Ovary (tissue), 9 donors: Measurements from ENCODE around the gene TP53TG5. TPM values are rescaled to one million over a fixed set of nuclear protein-coding genes. Genes with fewer than 3 reads are reported as not detected.

Experiments
- DNase-seq, 5 donors: peaks; one replicate each; pipeline ENCODE4 v3.0.0-alpha.2; 2019 to 2020
- H3K27ac ChIP-seq, 2 donors: fragments of 200-600 bp; one replicate each; pipeline versions ENCODE4 v1.5.1 to v1.8.0; 2019 to 2022
- H3K27me3 ChIP-seq: fragments of 200-600 bp; one replicate; pipeline ENCODE4 v1.8.0; 2022
- H3K36me3 ChIP-seq: fragments of 200-600 bp; sonication (generic); one replicate; pipeline ENCODE4 v1.5.1; 2019
- H3K4me1 ChIP-seq: one replicate; pipeline ENCODE4 v1.8.1; 2013; ENCODE audit warnings: mild to moderate bottlenecking, moderate library complexity; ENCODE audit not compliant: insufficient read depth
- H3K4me3 ChIP-seq: fragments of 200-600 bp; sonication (generic); one replicate; pipeline ENCODE4 v1.5.1; 2017
- H3K9me3 ChIP-seq, 2 donors: fragments of 200-600 bp in 1 of 2; sonication (generic) in 1 of 2; one replicate each; pipeline versions ENCODE4 v1.5.1 to v1.8.1; 2013 to 2019; ENCODE audit warnings: mild to moderate bottlenecking in 1 of 2, moderate library complexity in 1 of 2
- EP300 ChIP-seq: sonication (generic); formaldehyde crosslinking; IDR thresholded peaks from one replicate; pipeline ENCODE4 v1.6.1; 2017; ENCODE audit warnings: antibody characterized with exemption
- POLR2A ChIP-seq: fragments of 450-650 bp; IDR thresholded peaks from one replicate; pipeline ENCODE4 v1.6.1; 2017; ENCODE audit warnings: antibody characterized with exemption, mild to moderate bottlenecking, moderate library complexity
- WGBS, 3 donors: extraction: QIAGEN DNeasy Blood & Tissue Kit in 1 of 3; methylation state at CpG; one replicate each; pipeline versions ENCODE4 v1.1.5 to v1.1.7; 2013 to 2017; 5-methylcytosine and 5-hydroxymethylcytosine counted together
- intact Hi-C, 4 donors: fragments of 100-400 bp; cut with DNase I; formaldehyde crosslinking; loops; one replicate each; pipeline versions ENCODE4 v1.11.0 to v1.15.1; 2022 to 2023
- polyA plus RNA-seq, 2 donors: library from polyadenylated mRNA; stranded (reverse); fragments of 200-250 nt in 1 of 2; fragments of 350-450 nt in 1 of 2; fragmentation: Illumina TruSeq in 1 of 2; extraction: RNeasy Lipid Tissue Mini Kit (QIAGEN cat#74804) in 1 of 2; gene quantifications; one replicate each; pipeline ENCODE4 v1.2.3, GENCODE V29; 2013 to 2014
- total RNA-seq, 7 donors: library from RNA; depleted of rRNA in 2 of 7; stranded (reverse); fragments of >200 nt in 2 of 7; fragmentation: NEBNext Ultra II Directional in 3 of 7; extraction: Animal tissue kit (Norgen Biotek cat#: 25700) in 3 of 7; gene quantifications; one replicate each; pipeline versions ENCODE4 v1.1.0 to v1.2.4, GENCODE V29; 2016 to 2023
- TF ChIP-seq, protein P1 (sequence below), 3 donors: fragments of 450-650 bp in 2 of 3; fragments of 200-600 bp in 1 of 3; IDR thresholded peaks; one replicate each; pipeline versions ENCODE4 v1.5.1 to v1.8.0; 2016 to 2022; ENCODE audit warnings: antibody characterized with exemption in 3 of 3, mild to moderate bottlenecking in 1 of 3
- donor health status: DM: no; HTN: no; CAD: no; lungs with moderate emphysema.
- donor health status: DM: no; HTN: no; CAD: no.
- donor health status: Bipolar disorder and iron deficiency.
- donor health status: DM: yes; HTN: yes; CAD: no.
- donor health status: DM: no; HTN: no; CAD: no.
- donor health status: DM: yes; HTN: yes; CAD: no.

TP53TG5 gene
- total and polyA plus RNA-seq, 9 donors = 0.02 to 0.89 (median 0.42) TPM; not detected in 6

- Histone ChIP-seq H3K27ac (no peak overlapping the region), H3K4me3 (no peak overlapping the region), H3K4me1 (peaks cover 5% of the 10 kb centered on the region), H3K27me3 (no peaks in the 10 kb centered on the region), H3K9me3 (no peaks in the 10 kb centered on the region), H3K36me3 (no peaks in the 10 kb centered on the region)
- TF ChIP-seq, protein P1, sequence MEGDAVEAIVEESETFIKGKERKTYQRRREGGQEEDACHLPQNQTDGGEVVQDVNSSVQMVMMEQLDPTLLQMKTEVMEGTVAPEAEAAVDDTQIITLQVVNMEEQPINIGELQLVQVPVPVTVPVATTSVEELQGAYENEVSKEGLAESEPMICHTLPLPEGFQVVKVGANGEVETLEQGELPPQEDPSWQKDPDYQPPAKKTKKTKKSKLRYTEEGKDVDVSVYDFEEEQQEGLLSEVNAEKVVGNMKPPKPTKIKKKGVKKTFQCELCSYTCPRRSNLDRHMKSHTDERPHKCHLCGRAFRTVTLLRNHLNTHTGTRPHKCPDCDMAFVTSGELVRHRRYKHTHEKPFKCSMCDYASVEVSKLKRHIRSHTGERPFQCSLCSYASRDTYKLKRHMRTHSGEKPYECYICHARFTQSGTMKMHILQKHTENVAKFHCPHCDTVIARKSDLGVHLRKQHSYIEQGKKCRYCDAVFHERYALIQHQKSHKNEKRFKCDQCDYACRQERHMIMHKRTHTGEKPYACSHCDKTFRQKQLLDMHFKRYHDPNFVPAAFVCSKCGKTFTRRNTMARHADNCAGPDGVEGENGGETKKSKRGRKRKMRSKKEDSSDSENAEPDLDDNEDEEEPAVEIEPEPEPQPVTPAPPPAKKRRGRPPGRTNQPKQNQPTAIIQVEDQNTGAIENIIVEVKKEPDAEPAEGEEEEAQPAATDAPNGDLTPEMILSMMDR (IDR thresholded peaks at IDR 0.05) = no peak
- TF ChIP-seq POLR2A = no peak
- TF ChIP-seq EP300 = no peak
- 82 to 90% (median 85%) methylated on average over 11 of the region's 11 CpGs for WGBS, 3 donors
- intact Hi-C loops = loop anchor here in 1 of 4 donors (10.0 kb wide), 1 partner anchor 48 kb away; no protein-coding TSS in a partner anchor
- DNase-seq = no peak
These were observed 856 bp downstream of the TP53TG5 start for GRCh38 chr20:45377269-45377668.

DNA sequence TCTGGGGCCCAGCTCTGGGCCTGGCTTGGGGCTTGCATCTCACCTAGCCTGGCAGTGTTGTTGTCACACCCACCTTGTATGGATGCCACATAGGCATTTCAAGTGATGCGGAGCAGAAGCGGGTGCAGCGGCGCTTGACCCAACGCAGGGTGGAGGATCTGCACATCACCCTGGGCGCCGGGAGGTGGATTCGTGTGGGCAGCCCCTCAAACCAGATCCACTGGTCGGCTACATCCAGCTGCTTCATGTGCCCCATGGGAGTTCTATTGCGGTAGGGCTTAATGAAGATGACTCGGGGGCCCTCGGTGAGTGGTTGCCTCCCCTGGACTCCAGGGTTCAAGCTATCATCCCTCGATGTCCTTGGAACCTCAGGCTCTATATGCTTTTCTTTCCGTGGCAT lies 3.2 kb downstream of the TP53TG5 start:
- DNase-seq = no peak
- H3K4me1 ChIP-seq = peaks cover 5% of the 10 kb centered on the region
- no peaks in the 10 kb centered on the region for H3K27me3 ChIP-seq
- TF ChIP-seq POLR2A = no peak
- no peak for TF ChIP-seq EP300
- TF ChIP-seq, protein P1 (IDR thresholded peaks at IDR 0.05) = no peak
- intact Hi-C loops = loop anchor here in 3 of 4 donors (5.0 to 10.0 kb wide), 3 partner anchors 42 to 62 kb away; partner anchors contain the start of gene PIGT (in 1 of the 3)
- no peaks in the 10 kb centered on the region for H3K9me3 ChIP-seq
- 93 to 94% (median 93%) methylated on average over 14 of the region's 14 CpGs for WGBS, 3 donors
- H3K27ac ChIP-seq = no peak overlapping the region
- no peak overlapping the region for H3K4me3 ChIP-seq
- H3K36me3 ChIP-seq = no peaks in the 10 kb centered on the region

GRCh38 chr20:45374101-45374467 lies 4.0 kb downstream of the TP53TG5 start:
- 62 to 65% (median 65%) methylated on average over 9 of the region's 9 CpGs for WGBS, 3 donors
- H3K4me3 ChIP-seq = peak overlapping the region; percentile 45

DNA sequence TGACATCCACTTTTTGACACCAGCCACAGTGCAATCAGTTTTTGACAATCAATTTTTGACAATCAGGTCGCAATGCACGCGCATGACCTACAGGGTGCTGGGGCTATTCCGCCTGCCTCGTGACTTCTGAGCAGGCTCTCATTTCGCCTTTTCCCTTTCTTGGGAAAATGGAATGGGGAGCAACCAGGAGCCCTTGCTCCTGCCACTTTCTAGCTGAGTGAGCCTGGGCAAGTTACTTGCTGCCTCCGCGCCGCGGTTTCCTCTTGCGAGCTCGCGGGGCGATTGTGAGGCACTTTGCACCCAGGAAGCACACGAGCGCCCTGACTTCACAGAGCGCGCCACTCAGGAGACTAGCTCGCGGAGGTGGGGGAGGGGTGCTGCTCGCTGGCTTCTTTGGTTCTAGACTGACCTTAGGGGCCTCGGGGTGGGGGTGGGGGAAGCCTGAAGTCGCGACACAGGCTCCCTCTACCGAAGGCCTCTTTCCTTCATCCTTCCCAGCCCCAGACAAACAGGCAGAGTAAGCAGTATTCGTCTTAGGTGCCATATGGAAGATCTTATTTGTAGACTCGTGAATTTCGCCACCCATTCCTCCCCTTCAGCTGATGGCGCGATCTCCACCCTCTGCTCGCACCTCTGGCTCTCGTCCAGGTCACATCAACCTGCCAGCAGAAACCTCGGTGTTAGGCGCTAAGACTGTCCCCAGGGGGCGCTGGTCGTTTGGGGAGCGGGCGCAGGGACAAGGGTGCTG lies 4.6 kb downstream of the TP53TG5 start:
- no peak for TF ChIP-seq POLR2A
- TF ChIP-seq, protein P1 (IDR thresholded peaks at IDR 0.05) = peak; percentile 57 to 79 (median 58)
- no peak for TF ChIP-seq EP300
- Histone ChIP-seq H3K27ac (peak overlapping the region in 1 of 2 donors; percentile 44), H3K27me3 (no peaks in the 10 kb centered on the region), H3K4me3 (peak overlapping the region; percentile 45), H3K4me1 (peaks cover 5% of the 10 kb centered on the region), H3K36me3 (no peaks in the 10 kb centered on the region), H3K9me3 (no peaks in the 10 kb centered on the region)
- 8 to 14% (median 12%) methylated on average over 37 to 38 of the region's 38 CpGs for WGBS, 3 donors
- intact Hi-C loops = loop anchor here in 3 of 4 donors (5.0 to 10.0 kb wide), 3 partner anchors 44 to 64 kb away; partner anchors contain the start of gene PIGT (in 1 of the 3)
- peak; percentile 80 to 88 (median 87) for DNase-seq

More at GRCh38 chr20:45374101-45374467, 4.0 kb downstream of the TP53TG5 start:
- no peaks in the 10 kb centered on the region for H3K36me3 ChIP-seq
- TF ChIP-seq, protein P1 (IDR thresholded peaks at IDR 0.05) = no peak
- TF ChIP-seq EP300 (no peak), POLR2A (no peak)
- H3K27ac ChIP-seq = no peak overlapping the region
- no peaks in the 10 kb centered on the region for H3K27me3 ChIP-seq
- intact Hi-C loops = loop anchor here in 3 of 4 donors (5.0 to 10.0 kb wide), 3 partner anchors 43 to 63 kb away; partner anchors contain the start of gene PIGT (in 1 of the 3)
- H3K4me1 ChIP-seq = peaks cover 5% of the 10 kb centered on the region
- DNase-seq = no peak
- no peaks in the 10 kb centered on the region for H3K9me3 ChIP-seq
